Transverse colon (tissue), 4 donors: ENCODE measurements around the gene FOXJ3.

Experiments
- CTCF ChIP-seq, 5 experiments: fragments of 200-600 bp in 3 of 5; fragments of 450-650 bp in 2 of 5; sonication (generic) in 3 of 5; IDR thresholded peaks; 1 replicate in 2 of 5; 2 replicates in 3 of 5; pipeline ENCODE4 v1.5.1; 2016 to 2017; ENCODE audit warnings: antibody characterized with exemption in 5 of 5, inconsistent platforms in 3 of 5, mild to moderate bottlenecking in 2 of 5, moderate library complexity in 1 of 5
- POLR2A ChIP-seq: fragments of 450-650 bp; IDR thresholded peaks from one replicate; pipeline ENCODE4 v1.6.1; 2016; ENCODE audit warnings: antibody characterized with exemption, mild to moderate bottlenecking, moderate library complexity
- POLR2AphosphoS5 ChIP-seq, 3 donors: sonication (generic); formaldehyde crosslinking; IDR thresholded peaks; one replicate each; pipeline ENCODE4 v1.6.1; 2016; ENCODE audit warnings: antibody characterized with exemption in 3 of 3

- TF ChIP-seq POLR2AphosphoS5 (IDR thresholded peaks at IDR 0.05) (no peak), POLR2A (no peak), CTCF (IDR thresholded peaks at IDR 0.05) (no peak)
Observed at GRCh38 chr1:42189931-42190853, 144.8 kb downstream of the FOXJ3 start.
